Ascending aorta (tissue), 2 donors: ENCODE results near the gene TTC7B. TPM values are rescaled to one million over a fixed set of nuclear protein-coding genes. Genes with fewer than 3 reads are reported as not detected.

Experiments
- DNase-seq, 2 donors: peaks; one replicate each; pipeline ENCODE4 v3.0.0-alpha.2; 2019; ENCODE audit warnings: low spot score in 2 of 2
- H3K27ac ChIP-seq, 2 donors: fragments of 200-600 bp; sonication (generic); one replicate each; pipeline ENCODE4 v1.5.1; 2016 to 2017; ENCODE audit warnings: mild to moderate bottlenecking in 1 of 2
- H3K27me3 ChIP-seq: fragments of 200-600 bp; sonication (generic); one replicate; pipeline ENCODE4 v1.5.1; 2017
- H3K36me3 ChIP-seq, 2 donors: fragments of 200-600 bp; sonication (generic); one replicate each; pipeline ENCODE4 v1.5.1; 2016
- H3K4me1 ChIP-seq, 2 donors: fragments of 200-600 bp; sonication (generic); one replicate each; pipeline ENCODE4 v1.5.1; 2016 to 2017; ENCODE audit warnings: mild to moderate bottlenecking in 1 of 2
- H3K4me3 ChIP-seq, 2 donors: fragments of 200-600 bp; sonication (generic); one replicate each; pipeline ENCODE4 v1.5.1; 2016 to 2017; ENCODE audit warnings: mild to moderate bottlenecking in 1 of 2
- H3K9me3 ChIP-seq, 2 donors: fragments of 200-600 bp; sonication (generic); one replicate each; pipeline ENCODE4 v1.5.1; 2016
- intact Hi-C: fragments of 100-400 bp; cut with DNase I; formaldehyde crosslinking; loops from one replicate; pipeline ENCODE4 v1.15.1; 2023
- total RNA-seq: library from RNA; depleted of rRNA; stranded (reverse); fragments of >200 nt; gene quantifications from one replicate; pipeline ENCODE4 v1.1.0, GENCODE V29; 2016
- TF ChIP-seq, protein P1 (sequence below), 3 experiments: fragments of 200-600 bp in 2 of 3; fragments of 450-650 bp in 1 of 3; sonication (generic) in 2 of 3; IDR thresholded peaks; one replicate each; pipeline ENCODE4 v1.5.1; 2016 to 2019; ENCODE audit warnings: antibody characterized with exemption in 3 of 3, mild to moderate bottlenecking in 1 of 3, moderate library complexity in 1 of 3

TTC7B gene
- total RNA-seq, 1 donor from 2014 or later = 18.5 TPM

DNA sequence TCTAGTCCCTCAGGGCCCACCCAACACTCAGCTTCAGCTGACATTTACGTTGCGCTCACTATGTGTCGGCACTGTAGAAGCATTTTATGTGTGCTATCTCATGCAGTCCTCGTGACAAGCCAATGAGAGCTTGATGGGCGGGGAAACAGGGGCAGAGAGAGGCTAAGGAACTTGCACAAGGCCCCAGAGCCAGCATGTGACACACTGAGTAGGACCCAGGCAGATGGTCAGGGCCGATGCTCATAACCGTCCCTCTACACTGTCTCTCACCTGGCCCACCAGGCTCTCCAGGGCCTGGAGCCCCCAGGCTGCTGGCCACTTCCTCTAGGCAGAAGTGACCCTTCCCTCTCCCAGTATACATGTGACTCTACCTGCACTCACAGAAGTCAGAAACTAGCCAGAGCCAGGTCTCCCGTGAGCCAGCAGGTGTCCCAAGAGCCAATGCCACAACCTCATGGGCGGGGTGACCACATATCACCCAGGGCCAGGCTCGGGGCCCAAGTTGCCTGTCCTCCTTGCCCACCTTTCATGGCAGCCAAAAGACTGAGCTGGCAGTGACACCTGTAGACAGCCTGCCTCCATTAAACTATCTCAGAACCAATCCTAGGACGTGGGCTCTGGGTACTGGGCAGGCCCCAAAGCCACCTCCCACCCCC lies 38.3 kb downstream of the TTC7B start:
- peak in 1 of 2 donors; percentile 50 for DNase-seq
- intact Hi-C loops = no loop called here

DNA sequence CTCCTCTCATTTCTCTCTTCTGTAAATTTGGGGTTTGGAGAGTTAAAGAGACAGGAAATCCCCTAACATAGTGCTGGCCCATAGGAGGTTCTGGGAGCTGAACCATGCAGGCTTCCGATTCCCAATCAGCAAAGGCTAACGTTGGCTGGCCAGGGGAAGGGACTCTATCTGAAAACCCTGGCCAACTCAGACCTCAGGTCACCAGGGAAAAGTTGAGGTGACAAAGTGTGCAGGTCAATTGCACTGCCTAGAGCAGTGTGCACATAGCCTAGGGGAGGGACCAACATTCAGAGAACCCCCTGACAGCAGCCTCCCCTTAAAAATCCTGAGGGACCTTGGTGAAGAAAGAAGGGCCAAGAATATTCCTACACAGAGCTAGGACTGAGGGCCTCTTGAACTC lies 38.9 kb downstream of the TTC7B start:
- intact Hi-C loops = no loop called here
- TF ChIP-seq, protein P1, sequence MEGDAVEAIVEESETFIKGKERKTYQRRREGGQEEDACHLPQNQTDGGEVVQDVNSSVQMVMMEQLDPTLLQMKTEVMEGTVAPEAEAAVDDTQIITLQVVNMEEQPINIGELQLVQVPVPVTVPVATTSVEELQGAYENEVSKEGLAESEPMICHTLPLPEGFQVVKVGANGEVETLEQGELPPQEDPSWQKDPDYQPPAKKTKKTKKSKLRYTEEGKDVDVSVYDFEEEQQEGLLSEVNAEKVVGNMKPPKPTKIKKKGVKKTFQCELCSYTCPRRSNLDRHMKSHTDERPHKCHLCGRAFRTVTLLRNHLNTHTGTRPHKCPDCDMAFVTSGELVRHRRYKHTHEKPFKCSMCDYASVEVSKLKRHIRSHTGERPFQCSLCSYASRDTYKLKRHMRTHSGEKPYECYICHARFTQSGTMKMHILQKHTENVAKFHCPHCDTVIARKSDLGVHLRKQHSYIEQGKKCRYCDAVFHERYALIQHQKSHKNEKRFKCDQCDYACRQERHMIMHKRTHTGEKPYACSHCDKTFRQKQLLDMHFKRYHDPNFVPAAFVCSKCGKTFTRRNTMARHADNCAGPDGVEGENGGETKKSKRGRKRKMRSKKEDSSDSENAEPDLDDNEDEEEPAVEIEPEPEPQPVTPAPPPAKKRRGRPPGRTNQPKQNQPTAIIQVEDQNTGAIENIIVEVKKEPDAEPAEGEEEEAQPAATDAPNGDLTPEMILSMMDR (IDR thresholded peaks at IDR 0.05) = no peak
- no peak for DNase-seq
- peaks cover 21% of the 10 kb centered on the region in 2 donors for H3K36me3 ChIP-seq
- no peaks in the 10 kb centered on the region for H3K4me1 ChIP-seq
- no peaks in the 10 kb centered on the region for H3K9me3 ChIP-seq
- no peak overlapping the region for H3K27ac ChIP-seq
- no peaks in the 10 kb centered on the region for H3K27me3 ChIP-seq
- no peak overlapping the region for H3K4me3 ChIP-seq

More for the DNA sequence above, 38.3 kb downstream of the TTC7B start:
- Histone ChIP-seq H3K27ac (no peak overlapping the region), H3K27me3 (no peaks in the 10 kb centered on the region), H3K4me1 (no peaks in the 10 kb centered on the region), H3K36me3 (peaks cover 21 to 23% of the 10 kb centered on the region in 2 donors), H3K4me3 (no peak overlapping the region), H3K9me3 (no peaks in the 10 kb centered on the region)
- TF ChIP-seq, protein P1 (IDR thresholded peaks at IDR 0.05) = no peak

DNA sequence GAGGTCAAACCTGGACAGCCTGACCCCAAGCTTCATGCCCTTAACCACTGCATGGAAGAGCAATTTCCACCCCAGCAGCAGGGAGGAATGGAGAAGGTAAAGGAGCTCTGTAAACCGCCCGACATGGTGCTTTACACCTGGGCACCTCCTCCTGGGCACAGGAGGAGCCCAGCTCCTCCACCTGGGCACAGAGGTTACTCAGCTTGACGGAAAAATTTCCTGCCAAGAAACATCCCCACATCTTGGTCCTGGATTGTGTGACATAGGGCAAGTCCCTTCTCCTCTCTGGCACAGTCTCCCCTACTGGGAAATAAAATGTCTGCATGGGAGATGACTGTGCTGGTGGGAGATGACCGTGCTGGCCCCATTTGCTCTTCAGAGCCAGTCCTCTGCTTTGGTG lies 40.8 kb downstream of the TTC7B start:
- no peaks in the 10 kb centered on the region for H3K4me1 ChIP-seq
- H3K36me3 ChIP-seq = peaks cover 12 to 21% of the 10 kb centered on the region in 2 donors
- H3K27me3 ChIP-seq = no peaks in the 10 kb centered on the region
- no peak overlapping the region for H3K27ac ChIP-seq
- TF ChIP-seq, protein P1 (IDR thresholded peaks at IDR 0.05) = no peak
- peak in 1 of 2 donors; percentile 33 for DNase-seq
- intact Hi-C loops = no loop called here
- no peaks in the 10 kb centered on the region for H3K9me3 ChIP-seq
- H3K4me3 ChIP-seq = no peak overlapping the region

DNA sequence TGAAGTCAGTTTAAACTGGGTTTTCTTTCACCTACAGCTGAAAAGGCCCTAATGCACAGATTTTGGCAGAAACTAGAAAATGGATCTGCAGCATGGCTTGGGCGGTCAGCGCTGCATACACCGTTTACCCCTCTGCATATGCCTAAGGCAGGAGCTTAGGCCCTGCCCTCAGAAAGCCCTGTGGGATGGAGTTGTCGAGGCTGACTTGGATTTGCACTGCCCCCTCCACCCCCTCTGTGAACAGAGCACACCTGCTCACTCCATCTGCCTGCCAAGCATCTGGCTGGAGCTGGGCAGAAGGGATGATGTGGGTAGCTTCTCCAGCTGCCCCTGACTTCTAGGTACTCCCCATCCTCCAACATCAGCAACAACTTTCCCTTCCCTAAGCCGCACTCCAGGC lies 41.9 kb downstream of the TTC7B start:
- Histone ChIP-seq H3K4me3 (no peak overlapping the region), H3K27ac (no peak overlapping the region), H3K36me3 (peaks cover 12 to 17% of the 10 kb centered on the region in 2 donors), H3K9me3 (no peaks in the 10 kb centered on the region), H3K4me1 (no peaks in the 10 kb centered on the region), H3K27me3 (no peaks in the 10 kb centered on the region)
- intact Hi-C loops = no loop called here
- TF ChIP-seq, protein P1 (IDR thresholded peaks at IDR 0.05) = no peak
- DNase-seq = no peak

DNA sequence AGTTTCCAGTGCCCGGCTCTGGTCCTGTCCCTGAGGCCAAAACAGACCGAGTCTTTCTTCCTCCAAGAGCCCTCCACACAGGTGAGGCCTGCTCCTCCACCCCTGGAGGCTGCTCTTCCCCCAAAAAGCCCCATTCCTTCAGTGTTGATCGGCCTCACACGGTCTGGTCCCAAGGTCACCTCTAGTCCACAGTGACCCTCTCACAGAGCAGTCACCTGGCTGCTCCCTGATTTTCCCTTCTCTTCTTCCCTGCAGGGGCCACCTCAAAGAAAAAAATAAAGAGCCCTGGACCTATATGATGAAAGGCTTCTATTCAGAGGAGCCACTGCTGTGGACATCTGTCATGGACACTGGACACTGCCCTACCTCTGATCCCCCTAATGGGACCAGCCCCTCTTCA lies 42.5 kb downstream of the TTC7B start:
- TF ChIP-seq, protein P1 (IDR thresholded peaks at IDR 0.05) = no peak
- Histone ChIP-seq H3K4me3 (no peak overlapping the region), H3K27me3 (no peaks in the 10 kb centered on the region), H3K36me3 (peaks cover 12 to 23% of the 10 kb centered on the region in 2 donors), H3K9me3 (no peaks in the 10 kb centered on the region), H3K27ac (no peak overlapping the region), H3K4me1 (no peaks in the 10 kb centered on the region)
- intact Hi-C loops = no loop called here
- DNase-seq = peak in 1 of 2 donors; percentile 21

DNA sequence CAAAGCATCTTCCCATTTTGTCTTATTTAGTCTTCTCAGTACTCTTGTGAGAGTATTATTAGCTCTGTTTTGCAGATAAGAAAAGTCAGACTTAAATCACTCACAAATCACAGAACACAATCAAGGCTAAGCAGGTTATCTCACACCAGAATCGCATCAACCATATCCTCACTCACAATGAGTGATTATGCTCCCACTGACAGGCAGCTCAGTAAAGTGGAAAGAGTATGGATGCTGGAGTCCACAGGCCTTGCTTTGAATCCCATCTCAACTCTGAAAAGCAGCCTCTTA lies 43.1 kb downstream of the TTC7B start:
- Histone ChIP-seq H3K27ac (no peak overlapping the region), H3K27me3 (no peaks in the 10 kb centered on the region), H3K4me3 (no peak overlapping the region), H3K36me3 (peaks cover 12 to 28% of the 10 kb centered on the region in 2 donors), H3K9me3 (peaks cover 0 to under 1% of the 10 kb centered on the region in 2 donors), H3K4me1 (no peaks in the 10 kb centered on the region)
- intact Hi-C loops = no loop called here
- TF ChIP-seq, protein P1 (IDR thresholded peaks at IDR 0.05) = no peak
- peak in 1 of 2 donors; percentile 16 for DNase-seq
